GM19397 (cell line): ENCODE data around the gene POU3F1.

Experiments
- ATAC-seq: cut with Tn5 transposase; IDR thresholded peaks from one replicate; pipeline ENCODE4 v1.9.1; 2021; ENCODE audit warnings: mild to moderate bottlenecking, moderate library complexity; ENCODE audit not compliant: unreplicated experiment

POU3F1 gene

GRCh38 chr1:38074302-38074677 lies 27.7 kb upstream of the POU3F1 start:
- no peak for ATAC-seq

GRCh38 chr1:38073534-38074301 lies 27.1 kb upstream of the POU3F1 start:
- ATAC-seq: no peak

GRCh38 chr1:38072858-38073257 lies 26.3 kb upstream of the POU3F1 start:
- ATAC-seq: no peak

GRCh38 chr1:38071312-38072256 lies 25.0 kb upstream of the POU3F1 start:
- no peak for ATAC-seq

GRCh38 chr1:38068980-38069340 lies 22.4 kb upstream of the POU3F1 start:
- no peak for ATAC-seq

GRCh38 chr1:38068220-38068979 lies 21.8 kb upstream of the POU3F1 start:
- no peak for ATAC-seq

- no peak for ATAC-seq
Observed at GRCh38 chr1:38064197-38064903, 17.8 kb upstream of the POU3F1 start.

GRCh38 chr1:38063616-38064015 lies 17.0 kb upstream of the POU3F1 start:
- ATAC-seq: no peak

GRCh38 chr1:38062361-38063288 lies 16.0 kb upstream of the POU3F1 start:
- no peak for ATAC-seq

GRCh38 chr1:38061883-38062328 lies 15.3 kb upstream of the POU3F1 start:
- ATAC-seq: peak; percentile 52

- ATAC-seq: no peak
Observed at GRCh38 chr1:38061290-38061689, 14.7 kb upstream of the POU3F1 start.

GRCh38 chr1:38060498-38060897 lies 13.9 kb upstream of the POU3F1 start:
- ATAC-seq: no peak

- no peak for ATAC-seq
Observed at GRCh38 chr1:38059635-38060250, 13.2 kb upstream of the POU3F1 start.

GRCh38 chr1:38055965-38056364 lies 9.4 kb upstream of the POU3F1 start:
- ATAC-seq: no peak

GRCh38 chr1:38055398-38055797 lies 8.8 kb upstream of the POU3F1 start:
- ATAC-seq: no peak

- ATAC-seq: no peak
Observed at GRCh38 chr1:38053416-38054091, 7.0 kb upstream of the POU3F1 start.

- peak; percentile 75 for ATAC-seq
Observed at GRCh38 chr1:38052750-38053415, 6.3 kb upstream of the POU3F1 start.

- ATAC-seq: no peak
Observed at GRCh38 chr1:38051079-38051543, 4.5 kb upstream of the POU3F1 start.
